Thymus (tissue), 11 donors: ENCODE measurements around the gene FBXL7. TPM values are rescaled to one million over a fixed set of nuclear protein-coding genes. Genes with fewer than 3 reads are reported as not detected.

Experiments used
- DNase-seq, 9 donors: peaks; one replicate each; pipeline ENCODE4 v3.0.0-alpha.2; 2013; ENCODE audit warnings: low spot score in 9 of 9, low read depth in 6 of 9, missing footprints in 1 of 9
- H3K27ac ChIP-seq, 2 donors: one replicate each; pipeline ENCODE4 v1.5.1; 2013; ENCODE audit warnings: control low read depth in 1 of 2, low read depth in 1 of 2, low read length in 1 of 2, mild to moderate bottlenecking in 1 of 2, moderate library complexity in 1 of 2
- H3K27me3 ChIP-seq, 2 donors: one replicate each; pipeline ENCODE4 v1.5.1; 2013; ENCODE audit warnings: low read length in 1 of 2; ENCODE audit not compliant: control insufficient read depth in 2 of 2, insufficient read depth in 1 of 2
- H3K36me3 ChIP-seq, 2 donors: one replicate each; pipeline ENCODE4 v1.5.1; 2013; ENCODE audit warnings: low read length in 1 of 2, mild to moderate bottlenecking in 1 of 2, moderate library complexity in 1 of 2; ENCODE audit not compliant: control insufficient read depth in 2 of 2, insufficient read depth in 2 of 2
- H3K4me1 ChIP-seq, 2 donors: one replicate each; pipeline ENCODE4 v1.5.1; 2013; ENCODE audit warnings: low read length in 2 of 2; ENCODE audit not compliant: control insufficient read depth in 2 of 2, insufficient read depth in 2 of 2
- H3K4me3 ChIP-seq, 2 donors: one replicate each; pipeline ENCODE4 v1.5.1; 2013; ENCODE audit warnings: low read length in 2 of 2, control low read depth in 1 of 2, mild to moderate bottlenecking in 1 of 2
- H3K9me3 ChIP-seq, 2 donors: one replicate each; pipeline ENCODE4 v1.5.1; 2013; ENCODE audit warnings: low read length in 1 of 2, mild to moderate bottlenecking in 1 of 2; ENCODE audit not compliant: control insufficient read depth in 2 of 2, insufficient read depth in 1 of 2
- WGBS: extraction: QIAGEN DNeasy Blood & Tissue Kit; methylation state at CpG from one replicate; pipeline ENCODE4 v1.1.7; 2013; 5-methylcytosine and 5-hydroxymethylcytosine counted together
- polyA plus RNA-seq: library from polyadenylated mRNA; stranded (reverse); fragments of 200-250 nt; gene quantifications from one replicate; pipeline ENCODE4 v1.2.3, GENCODE V29; 2013
- total RNA-seq: library from RNA; stranded (reverse); fragments of 120-200 nt; gene quantifications from one replicate; pipeline ENCODE4 v1.2.4, GENCODE V29; 2013
- donor health status: healthy.

FBXL7 gene
- total and polyA plus RNA-seq, 2 donors: 0.90 to 2.7 TPM

- DNase-seq: no peak
- no peaks in the 10 kb centered on the region for H3K36me3 ChIP-seq
- H3K27me3 ChIP-seq: no peaks in the 10 kb centered on the region
- no peak overlapping the region for H3K4me3 ChIP-seq
- H3K27ac ChIP-seq: no peak overlapping the region
- no peaks in the 10 kb centered on the region for H3K4me1 ChIP-seq
- peaks cover 1 to 6% of the 10 kb centered on the region in 2 donors for H3K9me3 ChIP-seq
Measured at GRCh38 chr5:15474143-15474719, 25.7 kb upstream of the FBXL7 start.

- WGBS: 95% methylated on average over 7 of the region's 7 CpGs
- no peaks in the 10 kb centered on the region for H3K36me3 ChIP-seq
- H3K9me3 ChIP-seq: no peaks in the 10 kb centered on the region
- H3K27me3 ChIP-seq: no peaks in the 10 kb centered on the region
- DNase-seq: no peak
- H3K4me3 ChIP-seq: no peak overlapping the region
- H3K27ac ChIP-seq: no peak overlapping the region
- no peaks in the 10 kb centered on the region for H3K4me1 ChIP-seq
Measured at GRCh38 chr5:15475367-15475766, 24.6 kb upstream of the FBXL7 start.

GRCh38 chr5:15476977-15477376 is 23.0 kb upstream of the FBXL7 start:
- Histone ChIP-seq H3K36me3 (no peaks in the 10 kb centered on the region), H3K4me3 (no peak overlapping the region), H3K27ac (no peak overlapping the region), H3K9me3 (no peaks in the 10 kb centered on the region), H3K27me3 (no peaks in the 10 kb centered on the region), H3K4me1 (no peaks in the 10 kb centered on the region)
- 91% methylated on average over 3 of the region's 3 CpGs for WGBS
- DNase-seq: no peak

- WGBS: 47% methylated on average over 2 of the region's 2 CpGs
- H3K36me3 ChIP-seq: no peaks in the 10 kb centered on the region
- no peak for DNase-seq
- H3K27ac ChIP-seq: no peak overlapping the region
- no peak overlapping the region for H3K4me3 ChIP-seq
- H3K4me1 ChIP-seq: no peaks in the 10 kb centered on the region
- H3K27me3 ChIP-seq: no peaks in the 10 kb centered on the region
- no peaks in the 10 kb centered on the region for H3K9me3 ChIP-seq
Measured at GRCh38 chr5:15480436-15480835, 19.5 kb upstream of the FBXL7 start.

GRCh38 chr5:15483351-15484097 is 16.5 kb upstream of the FBXL7 start:
- Histone ChIP-seq H3K4me1 (no peaks in the 10 kb centered on the region), H3K9me3 (no peaks in the 10 kb centered on the region), H3K27me3 (no peaks in the 10 kb centered on the region), H3K4me3 (no peak overlapping the region), H3K27ac (no peak overlapping the region), H3K36me3 (no peaks in the 10 kb centered on the region)
- DNase-seq: no peak
- 87% methylated on average over 4 of the region's 4 CpGs for WGBS

- H3K9me3 ChIP-seq: no peaks in the 10 kb centered on the region
- H3K36me3 ChIP-seq: no peaks in the 10 kb centered on the region
- no peaks in the 10 kb centered on the region for H3K4me1 ChIP-seq
- no peak for DNase-seq
- no peaks in the 10 kb centered on the region for H3K27me3 ChIP-seq
- H3K4me3 ChIP-seq: no peak overlapping the region
- H3K27ac ChIP-seq: no peak overlapping the region
- WGBS: 71% methylated on average over 2 of the region's 2 CpGs
Measured at GRCh38 chr5:15487228-15487627, 12.8 kb upstream of the FBXL7 start.

GRCh38 chr5:15489571-15490235 is 10.3 kb upstream of the FBXL7 start:
- Histone ChIP-seq H3K27ac (no peak overlapping the region), H3K9me3 (no peaks in the 10 kb centered on the region), H3K27me3 (no peaks in the 10 kb centered on the region), H3K4me3 (no peak overlapping the region), H3K4me1 (no peaks in the 10 kb centered on the region), H3K36me3 (no peaks in the 10 kb centered on the region)
- DNase-seq: no peak
- WGBS: 86% methylated on average over 5 of the region's 5 CpGs

GRCh38 chr5:15492545-15492944 is 7.4 kb upstream of the FBXL7 start:
- Histone ChIP-seq H3K27ac (no peak overlapping the region), H3K36me3 (no peaks in the 10 kb centered on the region), H3K27me3 (no peaks in the 10 kb centered on the region), H3K9me3 (no peaks in the 10 kb centered on the region), H3K4me3 (no peak overlapping the region), H3K4me1 (no peaks in the 10 kb centered on the region)
- 94% methylated on average over 1 of the region's 1 CpG for WGBS
- DNase-seq: no peak

GRCh38 chr5:15493501-15493900 is 6.5 kb upstream of the FBXL7 start:
- no peak overlapping the region for H3K27ac ChIP-seq
- H3K9me3 ChIP-seq: no peaks in the 10 kb centered on the region
- H3K36me3 ChIP-seq: no peaks in the 10 kb centered on the region
- H3K4me3 ChIP-seq: no peak overlapping the region
- no peak for DNase-seq
- peaks cover 0 to 3% of the 10 kb centered on the region in 2 donors for H3K27me3 ChIP-seq
- WGBS: 95% methylated on average over 5 of the region's 5 CpGs
- H3K4me1 ChIP-seq: no peaks in the 10 kb centered on the region
